HTR-8/SVneo (cell line): ENCODE measurements around the gene SLC8A3.
A peak's percentile ranks its signal among the peaks of the same experiment; 100 is the strongest.

Experiments used
- DNase-seq: peaks from one replicate; pipeline ENCODE4 v3.0.0; 2011; ENCODE audit warnings: low spot score, mixed read lengths; ENCODE audit not compliant: insufficient read length
- FAIRE-seq: peaks from 2 replicates; lab custom pipeline; 2011; peaks lifted over from hg19 to GRCh38; lab: Jason Lieb, UNC

The SLC8A3 gene

DNA sequence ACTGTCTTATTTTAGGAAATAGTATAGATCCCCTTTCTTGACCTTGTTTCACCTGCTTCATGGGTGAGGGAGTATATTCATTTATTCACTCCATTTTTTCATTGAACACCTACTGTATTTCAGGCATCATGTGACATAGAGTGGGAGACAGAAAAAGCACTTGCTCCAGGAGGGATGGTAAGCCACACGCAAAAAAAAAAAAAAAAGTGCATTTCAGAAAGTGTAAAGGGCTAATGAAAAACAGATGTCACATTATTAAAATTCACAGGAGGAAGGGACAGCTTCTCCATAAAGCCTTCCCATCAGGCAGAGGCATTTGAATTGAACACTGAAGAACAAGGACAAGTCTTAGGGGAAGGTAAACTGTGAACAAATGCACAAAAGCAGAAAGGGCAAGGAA lies 7.5 kb downstream of the SLC8A3 start:
- DNase-seq = no peak
- no peak for FAIRE-seq

- DNase-seq (no peak), FAIRE-seq (peak; percentile 28)
Measured at GRCh38 chr14:70180718-70181117, 8.0 kb downstream of the SLC8A3 start.

DNA sequence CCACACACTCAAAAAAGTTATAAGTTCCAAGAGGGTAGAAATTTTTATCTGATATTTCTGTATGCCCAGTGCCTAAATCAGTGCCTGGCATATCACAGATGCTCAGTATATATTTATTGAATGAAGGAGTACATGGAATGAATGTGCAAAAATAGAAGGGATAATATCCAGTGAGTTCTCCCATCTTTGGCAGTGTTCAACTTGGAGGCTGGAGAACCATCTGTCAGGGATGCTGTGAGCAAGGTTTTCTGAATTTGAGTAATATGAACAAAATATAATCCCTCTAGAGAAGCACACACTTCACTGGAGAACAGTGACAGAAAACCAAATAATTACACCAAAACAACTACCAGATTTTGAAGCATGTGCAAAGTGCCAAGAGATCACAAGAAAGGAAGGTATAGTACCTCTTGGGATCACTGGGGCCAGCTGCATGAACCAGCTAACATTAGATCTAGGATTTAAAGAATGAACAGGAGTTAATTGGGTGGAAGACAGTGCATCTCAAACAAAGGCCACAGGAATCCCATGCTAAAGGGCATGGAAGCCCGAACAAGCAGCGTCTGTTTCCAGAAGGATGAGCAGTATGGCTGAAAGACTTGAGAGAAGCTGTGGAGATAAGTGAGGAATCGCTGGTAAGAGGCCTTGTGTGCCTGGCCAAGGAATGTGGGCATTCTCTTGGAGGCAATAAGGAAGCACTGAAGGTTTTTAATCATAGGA lies 11.5 kb downstream of the SLC8A3 start:
- DNase-seq (no peak), FAIRE-seq (peak; percentile 20)

DNA sequence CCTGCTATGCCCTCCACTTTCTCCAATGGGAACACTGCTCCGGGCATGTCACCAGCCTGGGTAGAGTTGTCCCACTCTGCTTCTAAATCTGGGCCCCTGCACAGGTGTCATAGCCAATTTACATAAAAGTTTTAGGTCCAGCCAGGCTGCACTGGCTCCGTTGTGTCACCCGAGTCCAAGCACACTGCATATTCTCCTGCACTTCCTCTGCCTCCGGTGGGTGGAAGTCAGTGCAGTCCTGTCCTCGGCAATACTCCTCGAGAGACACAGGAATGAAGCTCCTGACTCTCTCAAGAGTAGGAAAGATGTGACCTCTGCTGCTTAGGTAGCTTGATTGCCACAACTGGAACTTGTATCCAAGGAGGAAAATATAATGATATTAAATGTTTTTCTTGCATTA lies 15.2 kb downstream of the SLC8A3 start:
- no peak for FAIRE-seq

GRCh38 chr14:70171726-70172125 lies 17.0 kb downstream of the SLC8A3 start:
- peak; percentile 64 for FAIRE-seq
- DNase-seq = no peak

More for the DNA sequence above, 15.2 kb downstream of the SLC8A3 start:
- DNase-seq = no peak

- FAIRE-seq = peak; percentile 79
- DNase-seq = no peak
Measured at GRCh38 chr14:70170976-70171375, 17.8 kb downstream of the SLC8A3 start.

GRCh38 chr14:70168406-70168805 lies 20.3 kb downstream of the SLC8A3 start:
- no peak for DNase-seq

DNA sequence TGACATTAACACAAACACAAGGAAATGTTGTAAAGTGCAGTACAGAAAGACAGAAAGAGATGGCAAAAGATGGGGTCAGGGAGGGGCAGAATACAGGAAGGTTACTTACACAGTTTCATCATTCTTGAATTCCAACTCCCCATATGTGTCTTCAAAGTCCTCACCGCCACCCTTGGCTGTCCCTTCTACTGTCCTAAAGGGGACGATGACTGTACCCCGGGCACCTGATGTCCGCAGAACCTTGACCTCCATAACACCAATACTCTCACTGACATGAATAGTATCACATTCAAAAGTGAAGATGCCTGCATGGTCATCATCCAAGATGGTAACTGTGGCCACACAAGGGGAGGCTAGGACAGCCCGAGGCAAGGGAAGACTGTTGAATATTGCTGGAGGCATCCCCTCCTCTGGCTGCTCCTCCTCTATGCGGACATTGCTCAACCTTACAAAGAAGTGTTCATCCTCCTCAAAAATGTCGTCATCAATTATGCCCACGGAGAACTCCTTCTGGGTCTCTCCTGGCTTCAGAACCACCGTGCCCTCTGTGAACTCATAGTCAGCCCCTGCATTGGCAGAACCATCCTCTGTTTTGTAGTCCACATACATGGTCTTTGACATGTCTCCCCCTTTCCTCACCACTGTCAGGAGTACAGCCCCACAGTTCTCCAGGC lies 22.1 kb downstream of the SLC8A3 start:
- peak; percentile 73 for FAIRE-seq
- DNase-seq = no peak

More at GRCh38 chr14:70168406-70168805, 20.3 kb downstream of the SLC8A3 start:
- FAIRE-seq = no peak

DNA sequence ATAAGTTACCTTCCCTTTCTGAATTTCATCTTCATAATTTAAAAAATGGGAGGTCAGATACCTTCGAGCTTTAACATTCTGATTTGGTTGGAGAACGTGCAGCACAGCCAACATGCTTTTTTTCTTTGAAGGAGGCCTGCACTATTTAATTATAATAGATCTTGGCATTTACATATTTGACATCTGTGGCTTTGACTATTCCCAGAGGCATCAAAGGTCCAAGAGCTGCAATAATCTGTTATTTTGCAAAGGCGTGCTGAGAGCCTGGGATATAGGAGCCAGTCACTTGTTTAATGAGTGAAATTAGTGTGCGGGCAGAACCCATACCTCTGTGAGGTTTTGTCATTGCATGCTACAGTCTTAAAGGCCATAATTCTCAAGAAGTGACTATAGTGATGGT lies 26.4 kb downstream of the SLC8A3 start:
- FAIRE-seq = no peak
- DNase-seq = no peak

DNA sequence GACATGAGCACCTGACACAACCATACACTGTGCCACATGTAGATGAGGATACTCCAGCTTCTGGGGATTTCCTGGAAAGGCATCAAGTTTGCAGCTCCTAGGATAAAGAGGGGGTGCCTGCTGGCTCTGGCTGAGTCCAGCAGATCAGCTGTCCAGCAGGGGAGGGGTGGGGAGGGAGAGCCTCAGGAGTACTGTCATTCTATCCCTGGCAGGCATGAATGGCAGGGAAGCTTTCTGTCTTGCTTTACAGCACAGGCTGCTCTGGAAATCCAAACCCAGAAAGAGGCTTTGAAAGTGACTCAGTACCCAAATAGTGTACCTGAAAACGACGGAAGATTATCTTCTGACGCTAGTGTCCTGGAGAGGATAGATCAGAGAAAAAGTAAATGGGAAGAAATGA lies 32.2 kb downstream of the SLC8A3 start:
- DNase-seq (no peak), FAIRE-seq (peak; percentile 76)

DNA sequence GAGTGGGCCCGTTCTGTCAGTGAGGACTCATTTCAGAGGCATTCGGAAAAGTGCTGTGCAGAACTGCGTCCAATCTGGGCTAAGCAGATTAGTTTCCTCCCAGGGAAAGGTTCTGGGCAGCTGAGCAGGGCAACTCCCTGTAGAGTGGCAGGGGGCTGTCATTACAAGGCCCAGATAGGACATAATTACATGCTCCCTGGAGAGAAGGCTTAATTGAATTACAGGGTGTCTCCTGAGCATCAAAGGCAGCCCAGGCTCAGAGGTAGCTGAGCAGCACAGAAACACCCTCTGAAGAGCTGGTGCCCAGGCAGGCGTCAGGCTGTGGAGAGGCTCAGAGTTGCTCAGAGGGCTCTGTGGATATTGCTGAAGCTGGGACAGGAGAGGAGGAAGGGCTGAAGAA lies 36.0 kb downstream of the SLC8A3 start:
- no peak for DNase-seq
- no peak for FAIRE-seq

DNA sequence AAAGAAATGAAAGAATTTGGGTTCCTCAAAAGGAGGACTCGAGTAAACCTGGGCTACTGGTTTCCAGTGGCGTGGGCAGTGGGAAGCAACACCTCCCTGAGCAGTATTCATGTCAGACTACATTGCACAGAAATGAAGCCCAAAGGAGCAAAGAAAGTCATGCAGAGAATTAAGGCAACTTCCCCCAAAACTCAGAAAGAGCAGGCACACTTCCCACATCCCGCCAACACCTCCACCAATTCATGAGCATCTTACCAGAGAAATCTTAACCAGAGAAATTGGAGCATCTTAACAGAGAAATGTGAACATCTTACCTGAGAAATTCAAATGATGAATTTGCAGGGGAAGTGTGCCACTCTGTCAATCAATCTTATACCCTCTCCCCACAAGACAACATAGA lies 36.7 kb downstream of the SLC8A3 start:
- no peak for FAIRE-seq
- DNase-seq = no peak

DNA sequence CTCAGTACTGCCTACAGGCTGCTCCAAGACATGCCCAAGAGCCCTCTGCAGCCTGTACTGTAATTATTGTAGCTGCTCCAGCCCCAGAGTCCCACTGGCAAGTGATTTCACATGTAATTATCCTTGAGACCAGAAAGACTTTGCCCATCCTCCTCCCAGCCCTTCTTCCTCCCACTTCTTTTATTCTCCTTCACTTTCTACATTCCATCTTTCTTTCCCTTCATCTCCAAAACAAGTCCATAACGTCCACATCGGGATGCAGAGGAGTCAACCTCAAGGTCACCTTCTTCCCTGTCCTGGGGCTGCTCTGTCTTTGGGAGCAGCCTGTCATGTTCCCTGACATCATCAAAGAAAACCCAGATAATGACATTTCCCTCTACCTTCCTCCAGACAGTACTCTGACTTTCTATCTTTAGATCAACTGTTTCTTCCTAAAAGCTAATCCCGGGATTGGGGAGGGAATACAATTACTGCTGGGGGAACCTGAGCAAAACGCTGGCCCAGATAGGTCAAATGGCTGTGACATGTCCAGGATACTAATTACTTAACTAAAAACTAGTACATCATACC lies 39.1 kb downstream of the SLC8A3 start:
- FAIRE-seq (peak; percentile 63), DNase-seq (no peak)

- DNase-seq = no peak
- peak; percentile 88 for FAIRE-seq
Measured at GRCh38 chr14:70148911-70149595, 39.7 kb downstream of the SLC8A3 start.

DNA sequence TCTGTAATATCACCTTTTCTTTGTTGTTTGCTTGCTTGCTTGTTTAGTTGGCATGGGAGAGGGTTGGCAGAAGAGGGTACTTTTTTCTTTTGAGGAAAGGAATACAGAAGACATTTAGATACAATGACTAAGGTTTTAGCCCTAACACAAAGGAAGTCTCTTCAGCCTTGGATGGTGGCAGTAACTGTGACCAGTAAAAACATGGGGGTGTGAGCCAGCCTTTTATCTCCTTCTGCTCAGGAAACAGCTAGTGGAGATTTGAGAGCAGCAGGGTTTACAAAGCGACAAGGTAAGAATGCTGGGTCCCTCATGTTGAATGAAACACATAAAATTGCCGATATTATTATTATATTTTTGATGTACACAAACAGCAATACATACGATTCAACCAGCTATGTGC lies 40.4 kb downstream of the SLC8A3 start:
- DNase-seq = no peak

GRCh38 chr14:70144046-70144445 lies 44.7 kb downstream of the SLC8A3 start:
- FAIRE-seq (peak; percentile 75), DNase-seq (no peak)

More for the DNA sequence above, 40.4 kb downstream of the SLC8A3 start:
- FAIRE-seq = no peak

DNA sequence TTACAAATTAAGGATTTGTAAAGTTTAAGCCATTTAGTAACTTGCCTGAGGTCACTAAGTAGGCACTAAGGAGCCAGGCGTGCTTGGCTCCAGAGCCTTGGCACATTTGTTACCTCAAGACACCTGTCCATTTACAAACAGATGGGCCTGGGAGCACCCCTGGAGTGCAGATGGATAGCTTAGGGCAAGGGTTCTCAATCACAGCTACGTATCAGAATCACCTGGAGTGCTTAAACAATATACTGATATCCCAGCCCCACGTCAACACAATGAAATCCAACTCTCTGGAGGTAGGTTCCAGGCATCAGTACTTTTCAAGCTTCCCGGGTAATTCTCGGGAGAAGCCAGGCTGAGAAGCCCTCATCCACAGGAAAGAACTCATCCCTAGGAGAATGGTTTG lies 45.4 kb downstream of the SLC8A3 start:
- no peak for DNase-seq
- FAIRE-seq = peak; percentile 79

DNA sequence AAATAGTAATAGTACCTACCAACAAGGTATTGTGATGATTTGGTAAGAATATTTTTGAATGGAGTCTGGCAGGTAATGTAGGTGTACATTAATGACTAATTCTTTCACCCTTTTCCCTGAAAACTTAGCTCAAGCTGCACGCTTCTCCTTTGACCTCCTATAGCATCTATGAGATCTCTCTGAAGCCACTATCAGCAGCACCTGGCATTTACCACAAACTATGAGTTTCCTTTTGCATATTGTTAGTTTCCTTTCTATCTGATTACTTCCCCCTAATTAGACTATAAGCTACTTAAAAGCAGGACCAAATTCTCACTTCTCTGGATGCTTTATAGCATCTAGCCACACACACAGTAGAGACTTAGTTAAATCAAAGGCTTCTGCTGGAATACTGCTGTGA lies 48.1 kb downstream of the SLC8A3 start:
- DNase-seq (no peak), FAIRE-seq (no peak)

DNA sequence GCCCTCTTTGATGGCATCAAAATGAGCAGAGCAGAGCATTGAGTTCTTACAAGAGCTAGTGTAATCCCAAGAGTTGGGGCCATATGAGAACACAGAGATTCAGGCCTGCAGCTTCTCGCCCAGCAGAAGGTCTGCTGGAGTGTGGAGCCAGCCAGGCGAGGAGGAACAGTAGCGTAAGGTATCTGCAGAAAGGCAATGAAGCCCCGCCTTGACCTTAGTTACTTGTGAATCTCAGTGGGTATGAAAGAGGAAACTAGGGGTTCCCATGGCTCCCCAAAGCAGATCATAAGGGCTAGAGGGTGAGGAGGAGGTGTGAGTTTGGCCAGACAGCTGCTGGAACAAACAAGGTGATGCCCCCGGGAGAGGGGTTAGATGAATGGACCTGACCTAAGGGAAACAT lies 49.4 kb downstream of the SLC8A3 start:
- FAIRE-seq = peak; percentile 48
- no peak for DNase-seq

DNA sequence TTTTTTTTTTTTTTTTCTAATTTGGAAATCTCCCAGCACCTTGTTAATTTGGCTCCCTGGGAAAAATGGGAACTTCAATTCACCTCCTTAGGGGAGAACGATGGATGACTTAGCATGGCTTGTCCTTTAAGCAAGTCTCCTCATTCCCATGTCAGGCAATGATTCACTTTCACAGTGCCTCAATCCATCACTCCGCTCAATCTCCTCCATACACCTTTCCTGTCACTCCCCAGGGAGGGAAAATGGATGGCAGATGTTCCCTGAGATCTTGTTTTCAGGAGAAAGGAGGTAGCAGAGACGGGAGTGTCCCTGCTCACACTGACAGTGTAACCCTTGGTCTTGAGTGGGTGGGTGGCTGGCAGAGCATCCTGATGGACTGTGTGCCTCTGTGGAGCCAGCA lies 51.0 kb downstream of the SLC8A3 start:
- DNase-seq (no peak), FAIRE-seq (peak; percentile 77)

- FAIRE-seq (no peak), DNase-seq (no peak)
Measured at GRCh38 chr14:70133461-70133860, 55.3 kb downstream of the SLC8A3 start.
